Activated T-helper 2 cell treated with anti-CD3 and anti-CD28 coated beads, Interferon-gamma antibody, Interleukin-2, Interleukin-4, amounts not matched to agents 10 μg/mL and 5 μg/mL and 100 μg/mL, durations not matched to agents 14 hours and 24 hours and 36 hours (primary cell): ENCODE results near the gene ATAT1. TPM values are rescaled to one million over a fixed set of nuclear protein-coding genes. Genes with fewer than 3 reads are reported as not detected.

Experiments
- DNase-seq: peaks from one replicate; pipeline ENCODE4 v3.0.0; 2021; ENCODE audit warnings: low spot score
- H3K27ac Mint-ChIP-seq: one replicate; pipeline ENCODE4 v1.8.0; 2021; ENCODE audit warnings: mixed read lengths
- H3K27me3 Mint-ChIP-seq: one replicate; pipeline ENCODE4 v1.8.0; 2021; ENCODE audit warnings: low read depth, mixed read lengths
- H3K36me3 Mint-ChIP-seq: one replicate; pipeline ENCODE4 v1.8.0; 2021; ENCODE audit warnings: low read depth, mixed read lengths
- H3K4me1 Mint-ChIP-seq: one replicate; pipeline ENCODE4 v1.8.0; 2021; ENCODE audit warnings: low read depth, mixed read lengths
- H3K4me3 Mint-ChIP-seq: one replicate; pipeline ENCODE4 v1.8.0; 2021; ENCODE audit warnings: low read depth, mild to moderate bottlenecking, moderate library complexity, mixed read lengths
- H3K9me3 Mint-ChIP-seq: one replicate; pipeline ENCODE4 v1.8.0; 2021; ENCODE audit warnings: mixed read lengths
- intact Hi-C: fragments of 100-400 bp; cut with micrococcal nuclease; formaldehyde crosslinking; loops from one replicate; pipeline ENCODE4 v1.15.1; 2023
- total RNA-seq: library from RNA; stranded (reverse); gene quantifications from 2 replicates; pipeline ENCODE4 v1.2.3, GENCODE V29; 2022

The ATAT1 gene
- total RNA-seq, 1 donor from 2014 or later, result 13.9 TPM

DNA sequence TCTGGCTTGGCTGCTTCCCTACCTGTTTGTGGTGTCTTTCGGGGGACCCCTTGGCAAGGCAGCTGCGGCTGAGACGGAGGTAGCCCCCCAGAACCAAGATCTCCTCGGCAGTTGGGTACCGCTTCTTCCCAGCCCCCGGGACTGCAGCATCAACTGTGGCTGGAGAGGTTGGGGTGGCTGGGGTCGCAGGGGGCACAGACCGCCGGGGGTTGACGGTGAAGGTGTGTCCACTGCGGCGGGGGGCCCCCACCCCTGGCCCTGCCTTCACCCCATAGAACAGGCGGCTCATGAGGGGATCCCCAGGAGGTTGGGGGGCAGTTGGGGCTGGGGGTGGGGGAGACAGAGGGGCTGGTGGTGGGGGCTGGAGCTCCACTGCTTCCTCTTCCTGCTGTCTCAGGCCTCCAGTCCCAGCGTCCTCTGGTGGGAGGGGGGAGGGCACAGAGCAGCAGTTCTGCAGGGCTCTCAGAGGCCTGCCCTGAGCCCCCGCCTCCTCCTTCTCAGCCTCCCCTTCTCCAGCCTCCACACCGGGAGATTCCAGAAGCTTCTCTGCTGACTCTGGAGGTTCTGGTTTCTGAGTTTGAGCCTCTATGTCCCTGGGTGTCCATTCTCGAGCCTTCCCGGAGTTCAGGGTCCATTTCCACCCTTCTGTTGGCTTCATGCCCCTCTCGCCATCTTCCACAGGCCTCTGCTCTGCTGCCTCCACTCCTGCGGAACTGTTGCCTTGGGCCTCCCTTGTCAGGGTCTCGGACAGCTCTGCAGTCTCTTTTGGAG, 57.9 kb downstream of the ATAT1 start:
- Mint-ChIP-seq H3K27me3 (no peaks in the 10 kb centered on the region), H3K36me3 (peaks cover 70% of the 10 kb centered on the region)

DNA sequence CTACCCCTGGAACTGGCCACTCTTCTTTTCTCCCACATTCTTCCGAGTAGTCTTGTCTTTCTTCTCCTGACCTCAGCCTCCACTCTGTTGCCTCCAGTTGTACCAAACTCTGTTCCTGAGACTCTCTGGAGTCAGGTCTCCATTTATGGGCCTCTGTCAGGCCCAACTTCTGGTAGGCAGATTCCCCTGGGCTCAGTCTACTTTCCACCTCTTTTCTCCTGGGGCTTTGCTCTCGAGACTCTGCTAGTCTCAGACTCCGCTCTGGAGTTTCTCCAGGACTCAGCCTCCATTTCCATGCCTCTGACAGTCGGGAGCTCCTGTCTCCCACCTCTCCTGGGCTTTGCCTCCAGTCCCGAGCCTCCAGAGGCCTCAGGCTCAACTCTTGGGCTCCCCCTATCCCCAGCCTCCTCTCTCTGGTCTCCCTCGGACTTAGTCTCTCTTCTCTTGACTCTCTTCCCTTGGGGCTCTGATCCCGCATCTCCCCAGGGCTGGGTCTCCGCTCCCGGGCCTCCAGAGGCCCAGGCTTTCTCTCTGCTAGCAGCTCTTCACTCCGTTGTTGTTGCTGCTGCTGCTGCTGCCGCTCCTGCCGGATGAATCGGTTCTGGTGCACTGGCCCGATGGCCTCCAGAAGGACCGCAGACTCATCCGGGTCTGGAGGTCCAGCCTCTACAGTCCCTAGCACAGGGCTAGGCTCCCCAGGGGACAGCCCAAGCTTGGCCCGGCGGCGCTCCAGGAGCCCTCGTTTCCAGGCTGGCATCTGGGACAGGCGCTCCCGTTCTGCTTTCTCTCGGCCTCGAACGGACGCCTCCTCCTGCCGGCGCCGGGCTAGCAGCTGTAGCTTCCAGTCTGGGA, 58.7 kb downstream of the ATAT1 start:
- intact Hi-C loops, result loop anchor here (5.0 kb wide), 2 partner anchors 128 to 967 kb away; partner anchors contain the start of genes BAG6, GNL1 and PRR3

More for the DNA sequence above, 57.9 kb downstream of the ATAT1 start:
- no peaks in the 10 kb centered on the region for H3K9me3 Mint-ChIP-seq
- intact Hi-C loops, result loop anchor here (5.0 kb wide), 8 partner anchors 53 to 968 kb away; partner anchors contain the start of genes BAG6, GNL1, HLA-E and PRR3
- H3K27ac Mint-ChIP-seq, result peak overlapping the region; percentile 96
- peak overlapping the region; percentile 97 for H3K4me3 Mint-ChIP-seq
- peaks cover 34% of the 10 kb centered on the region for H3K4me1 Mint-ChIP-seq
- no peak for DNase-seq

DNA sequence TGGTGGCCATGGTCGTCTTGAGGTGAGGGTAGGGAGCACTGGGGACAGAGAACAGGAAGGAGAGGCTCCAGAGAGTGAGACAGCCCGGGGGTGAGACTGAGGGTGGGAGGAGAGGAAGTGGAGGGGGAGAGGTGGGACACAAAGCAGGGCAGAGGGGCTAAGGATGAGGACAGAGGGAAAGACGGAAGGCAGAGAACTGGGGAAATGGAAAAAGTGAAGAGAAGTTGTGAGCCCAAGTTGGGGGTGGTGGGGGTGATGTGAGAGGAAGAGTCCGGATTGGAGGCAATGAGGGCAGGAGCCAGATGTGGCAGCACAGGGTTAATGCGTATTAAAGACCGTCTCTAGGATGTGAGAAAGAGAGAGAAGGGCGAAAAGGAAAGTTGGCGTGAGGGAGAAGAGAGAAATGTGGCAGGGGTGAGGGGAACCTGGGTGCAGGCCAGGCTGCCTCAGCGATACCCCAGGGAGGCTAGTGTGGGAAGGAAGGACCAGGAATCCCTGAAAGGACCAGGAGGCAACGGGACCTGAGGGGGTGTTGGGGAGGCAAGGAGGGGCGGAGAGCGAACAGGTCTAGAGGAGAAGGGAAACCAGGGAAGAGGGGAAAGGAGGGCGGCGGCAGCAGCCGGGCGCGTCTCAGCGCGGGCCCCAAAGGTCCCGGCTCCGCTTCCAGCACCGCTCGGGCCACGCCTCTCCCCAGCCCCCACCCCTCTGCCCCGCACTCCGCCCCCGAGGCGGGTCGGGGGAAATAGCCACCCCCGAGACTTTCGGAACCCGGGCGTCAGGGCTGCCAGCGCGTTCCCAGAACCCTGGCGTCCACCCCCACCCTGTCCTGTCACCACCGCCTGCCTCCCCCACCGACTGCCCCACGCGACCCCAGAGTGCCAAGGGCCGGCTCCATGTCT, 59.6 kb downstream of the ATAT1 start, which contains the start of gene PPP1R18:
TSS of gene PPP1R18 (minus strand) at position 637 of the 899 bp plus-strand sequence. CDS start at position 10, 627 bp downstream.
- intact Hi-C loops, result loop anchor here (5.0 kb wide), 2 partner anchors 129 to 966 kb away; partner anchors contain the start of genes BAG6, GNL1 and PRR3
- peaks cover 32% of the 10 kb centered on the region for H3K4me1 Mint-ChIP-seq
- H3K27me3 Mint-ChIP-seq, result no peaks in the 10 kb centered on the region
- H3K4me3 Mint-ChIP-seq, result peak within 1 kb of the TSS; percentile 97
- H3K27ac Mint-ChIP-seq, result peak within 1 kb of the TSS; percentile 93
- H3K9me3 Mint-ChIP-seq, result no peaks in the 10 kb centered on the region
- peaks cover 54% of the 10 kb centered on the region for H3K36me3 Mint-ChIP-seq
- DNase-seq, result peak; percentile 74

More for the DNA sequence above, 58.7 kb downstream of the ATAT1 start:
- peaks cover 33% of the 10 kb centered on the region for H3K4me1 Mint-ChIP-seq
- H3K36me3 Mint-ChIP-seq, result peaks cover 61% of the 10 kb centered on the region
- peak overlapping the region; percentile 93 for H3K27ac Mint-ChIP-seq
- H3K27me3 Mint-ChIP-seq, result no peaks in the 10 kb centered on the region
- DNase-seq, result no peak
- H3K4me3 Mint-ChIP-seq, result peak overlapping the region; percentile 97
- H3K9me3 Mint-ChIP-seq, result no peaks in the 10 kb centered on the region

DNA sequence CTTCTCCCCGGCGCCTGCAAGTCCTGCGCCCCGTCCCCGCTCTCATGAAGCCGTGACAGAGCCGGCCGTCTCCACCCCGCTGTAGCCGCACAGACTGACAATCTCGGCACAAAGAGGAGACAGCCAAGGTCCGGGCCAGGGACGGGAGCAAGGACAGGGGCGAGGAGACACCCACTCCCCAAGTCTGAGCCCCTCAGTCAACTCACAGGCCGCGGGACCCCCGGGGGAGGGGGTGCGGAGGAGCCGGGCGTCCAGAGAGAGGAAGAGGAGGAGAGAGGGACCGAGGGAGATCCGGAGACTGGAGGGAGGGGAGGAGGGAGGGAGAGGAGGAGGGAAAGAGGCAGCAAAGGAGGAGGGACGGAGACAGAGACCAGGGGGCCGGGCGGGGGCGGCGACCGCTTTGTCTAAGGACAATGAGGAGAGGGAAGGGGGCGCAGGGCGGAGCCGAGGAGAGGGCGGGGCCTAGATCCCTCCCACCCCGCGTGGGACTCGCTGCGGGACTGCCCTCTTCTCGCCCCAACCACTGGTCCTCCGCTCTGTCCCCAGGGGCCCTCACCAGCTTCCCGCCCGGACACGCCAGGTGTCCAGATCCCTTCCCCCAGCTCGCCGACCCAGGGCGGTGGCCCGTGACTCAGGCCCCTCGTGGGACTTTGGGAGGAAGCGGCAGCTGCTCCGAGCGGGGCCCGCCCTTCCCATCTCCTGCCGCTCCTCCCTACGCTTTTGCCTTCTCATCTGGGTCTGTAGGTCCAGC, 60.4 kb downstream of the ATAT1 start:
- Mint-ChIP-seq H3K4me1 (peaks cover 33% of the 10 kb centered on the region), H3K36me3 (peaks cover 46% of the 10 kb centered on the region)

DNA sequence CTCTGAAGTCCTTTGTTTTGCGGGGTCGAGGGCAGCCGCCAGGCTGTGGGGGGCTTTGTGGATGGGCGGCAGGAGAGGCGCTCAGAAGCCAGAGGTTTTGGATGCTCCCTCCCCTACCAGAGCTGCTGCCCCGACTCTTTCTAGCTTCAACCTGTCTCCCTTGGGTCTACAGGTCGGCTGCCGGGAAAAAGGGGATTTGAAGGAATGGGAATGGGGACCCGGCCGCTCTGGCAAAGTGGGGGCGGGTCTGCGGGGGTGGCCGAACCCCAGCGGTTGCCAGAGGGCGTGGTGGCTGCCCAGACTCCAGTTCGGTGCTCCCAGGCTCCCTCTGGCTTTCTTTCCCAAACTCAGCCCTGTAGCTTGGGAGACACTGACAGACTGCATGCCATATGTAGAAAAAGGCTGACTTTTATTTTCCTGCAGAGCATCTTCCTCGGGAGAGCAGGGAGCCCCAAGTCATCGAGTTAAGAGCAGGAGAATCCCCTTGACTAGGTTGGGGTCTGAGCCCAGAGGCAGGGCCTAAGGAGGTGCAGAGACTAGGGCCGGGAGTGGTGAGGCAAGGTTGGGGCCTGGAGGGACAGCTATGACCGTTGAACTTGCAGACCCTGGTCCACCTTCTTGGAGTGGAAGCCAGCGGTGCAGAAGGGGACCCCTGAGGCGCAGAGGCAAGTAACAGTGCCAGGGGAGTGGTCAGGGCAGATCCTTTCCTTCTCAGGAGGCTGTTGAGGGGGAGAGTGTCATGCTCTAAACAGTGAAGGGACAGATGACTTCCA, 61.2 kb downstream of the ATAT1 start:
- Mint-ChIP-seq H3K4me3 (peak overlapping the region; percentile 97), H3K9me3 (no peaks in the 10 kb centered on the region), H3K36me3 (peaks cover 39% of the 10 kb centered on the region), H3K4me1 (peaks cover 31% of the 10 kb centered on the region), H3K27ac (peak overlapping the region; percentile 93), H3K27me3 (no peaks in the 10 kb centered on the region)
- intact Hi-C loops, result loop anchor here (1.0 to 5.0 kb wide), 3 partner anchors 29 to 964 kb away; partner anchors contain the start of genes BAG6, GNL1, MDC1 and PRR3
- no peak for DNase-seq

More for the DNA sequence above, 60.4 kb downstream of the ATAT1 start:
- intact Hi-C loops, result loop anchor here (1.0 to 5.0 kb wide), 3 partner anchors 30 to 965 kb away; partner anchors contain the start of genes BAG6, GNL1, MDC1 and PRR3
- H3K27ac Mint-ChIP-seq, result peak overlapping the region; percentile 93
- DNase-seq, result peak; percentile 79
- no peaks in the 10 kb centered on the region for H3K9me3 Mint-ChIP-seq
- peak overlapping the region; percentile 97 for H3K4me3 Mint-ChIP-seq
- H3K27me3 Mint-ChIP-seq, result no peaks in the 10 kb centered on the region

DNA sequence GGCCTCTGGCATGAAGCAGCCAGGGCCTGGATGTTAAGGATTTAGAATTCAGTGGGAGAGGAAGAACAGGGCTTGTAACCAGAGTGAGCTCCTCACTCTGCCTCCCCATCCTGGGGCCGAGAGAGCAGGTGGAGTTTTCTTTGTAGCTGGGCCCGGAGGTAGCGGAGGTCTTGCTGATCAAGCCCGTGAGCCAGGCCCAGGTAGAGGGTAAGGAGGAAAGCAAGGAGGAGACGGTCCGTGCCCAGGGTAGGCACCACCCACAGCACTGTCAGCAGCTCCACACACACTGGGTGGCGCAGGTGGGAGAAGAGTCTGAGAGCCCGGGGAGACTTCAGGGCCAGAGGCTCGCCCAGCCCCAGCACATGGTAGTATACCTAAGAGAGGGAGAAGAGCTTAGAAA, 61.9 kb downstream of the ATAT1 start:
- intact Hi-C loops, result loop anchor here (5.0 kb wide), 2 partner anchors 131 to 964 kb away; partner anchors contain the start of genes BAG6, GNL1 and PRR3
- no peaks in the 10 kb centered on the region for H3K9me3 Mint-ChIP-seq
- no peak for DNase-seq
- peak overlapping the region; percentile 97 for H3K4me3 Mint-ChIP-seq
- peaks cover 31% of the 10 kb centered on the region for H3K4me1 Mint-ChIP-seq
- no peaks in the 10 kb centered on the region for H3K27me3 Mint-ChIP-seq
- peak overlapping the region; percentile 93 for H3K27ac Mint-ChIP-seq
- H3K36me3 Mint-ChIP-seq, result peaks cover 32% of the 10 kb centered on the region

DNA sequence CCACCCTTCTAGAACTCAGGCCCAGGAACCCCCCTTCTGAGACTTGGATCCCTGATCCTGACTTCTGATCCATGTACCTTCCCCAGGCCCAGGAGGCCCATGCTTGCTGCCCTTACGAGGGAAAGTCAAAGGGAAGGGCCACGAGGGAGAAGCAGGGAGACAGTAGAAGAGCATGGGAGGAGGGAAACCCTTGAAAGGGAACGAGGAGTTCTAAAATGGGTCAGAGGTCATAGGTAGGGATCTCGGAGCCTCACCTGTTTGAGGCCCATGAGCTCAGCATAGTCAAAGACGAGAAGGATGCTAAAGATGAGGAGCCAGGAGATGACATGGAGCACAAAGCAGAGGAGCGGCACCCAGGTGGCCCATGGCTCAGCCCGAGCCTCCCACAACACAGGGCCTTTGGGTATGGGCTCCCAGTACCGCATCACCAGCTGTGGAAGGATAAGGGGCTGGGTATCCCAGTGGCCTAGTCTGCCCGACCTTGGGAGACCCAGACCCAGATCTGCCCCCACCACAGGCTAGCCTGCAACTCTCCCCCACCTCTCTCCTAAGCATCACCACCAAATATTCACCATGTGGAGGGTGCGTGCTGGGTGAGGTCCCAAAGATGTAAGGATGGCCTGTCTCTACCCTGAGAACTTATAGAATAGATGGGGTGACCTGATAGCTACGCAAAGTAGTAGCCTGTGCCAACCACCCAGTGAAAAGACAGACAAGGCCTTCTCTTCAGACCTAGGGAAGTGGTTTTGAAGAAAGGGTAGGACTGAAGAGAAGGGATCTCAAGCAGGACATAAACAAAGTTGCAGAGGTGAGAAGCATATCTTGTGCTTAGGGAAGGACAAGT, 62.6 kb downstream of the ATAT1 start:
- Mint-ChIP-seq H3K9me3 (no peaks in the 10 kb centered on the region), H3K27me3 (no peaks in the 10 kb centered on the region), H3K36me3 (peaks cover 25% of the 10 kb centered on the region), H3K4me1 (peaks cover 31% of the 10 kb centered on the region), H3K27ac (no peak overlapping the region), H3K4me3 (peak overlapping the region; percentile 97)
- no peak for DNase-seq
- intact Hi-C loops, result loop anchor here (5.0 kb wide), 2 partner anchors 132 to 963 kb away; partner anchors contain the start of genes BAG6, GNL1 and PRR3

DNA sequence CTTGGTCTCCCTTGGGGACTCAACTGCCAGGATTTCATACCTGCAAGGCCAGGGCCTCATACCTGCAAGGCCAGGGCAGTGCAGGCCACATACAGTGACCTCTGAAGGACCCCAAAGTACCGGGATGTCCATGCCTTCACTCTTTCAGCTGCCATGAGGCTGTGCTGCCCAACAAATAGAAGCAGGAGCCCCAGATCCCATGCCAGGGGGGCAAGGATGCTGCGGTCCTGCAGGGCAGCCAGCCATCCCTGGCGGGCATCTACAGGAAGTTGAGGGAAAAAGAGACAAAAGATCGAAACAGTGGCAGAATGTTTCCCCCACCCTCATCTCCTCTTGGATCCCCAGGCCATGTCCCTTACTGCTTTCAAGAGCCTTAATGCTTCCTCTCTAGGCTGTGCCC, 63.3 kb downstream of the ATAT1 start:
- peak overlapping the region; percentile 82 for H3K27ac Mint-ChIP-seq
- H3K9me3 Mint-ChIP-seq, result no peaks in the 10 kb centered on the region
- peaks cover 31% of the 10 kb centered on the region for H3K4me1 Mint-ChIP-seq
- intact Hi-C loops, result loop anchor here (5.0 kb wide), 2 partner anchors 133 to 962 kb away; partner anchors contain the start of genes BAG6, GNL1 and PRR3
- peaks cover 20% of the 10 kb centered on the region for H3K36me3 Mint-ChIP-seq
- H3K27me3 Mint-ChIP-seq, result no peaks in the 10 kb centered on the region
- peak overlapping the region; percentile 97 for H3K4me3 Mint-ChIP-seq
- no peak for DNase-seq

DNA sequence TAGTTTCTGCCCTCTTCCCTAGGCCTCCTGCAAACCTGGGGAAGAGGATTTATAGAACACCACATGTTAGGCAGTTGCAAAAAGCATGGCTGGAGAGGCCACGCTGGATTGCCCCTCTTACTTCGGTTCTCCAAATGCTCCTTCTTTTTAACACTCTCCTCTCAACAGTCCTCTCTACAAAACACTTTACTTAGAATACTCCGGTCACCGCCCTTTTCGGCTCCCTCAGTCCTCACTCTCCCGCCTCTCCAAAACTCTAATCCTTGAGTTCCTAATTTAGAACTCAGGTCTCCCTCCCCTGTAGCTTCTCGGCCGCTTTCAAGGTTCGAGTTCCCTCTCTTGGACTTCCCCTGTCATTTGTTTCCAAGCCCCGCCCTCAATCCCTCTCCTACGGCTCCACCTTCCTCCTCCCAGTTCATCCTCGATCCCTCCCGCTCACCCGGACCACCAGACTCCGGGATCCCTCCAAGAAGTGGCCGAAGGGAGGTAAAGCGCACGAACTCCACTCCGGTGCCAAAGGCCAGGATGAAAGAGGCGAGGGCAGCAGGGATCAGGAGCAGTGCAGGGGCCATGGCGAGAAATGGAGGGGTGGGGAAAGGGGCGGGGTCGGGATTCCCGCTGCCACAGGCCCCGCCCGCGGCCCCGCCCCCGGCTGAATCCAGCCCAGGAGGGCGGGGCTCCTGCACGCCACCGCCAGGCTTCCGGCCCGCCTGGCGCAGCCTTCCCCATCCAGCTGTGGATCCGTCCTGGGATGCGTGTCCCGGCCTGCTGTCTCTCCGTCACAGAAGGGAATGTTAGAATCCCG, 63.9 kb downstream of the ATAT1 start, which contains the start of gene NRM:
TSS of gene NRM (minus strand) at position 582 of the 805 bp plus-strand sequence. CDS start at position 572, 10 bp downstream.
- Mint-ChIP-seq H3K4me1 (peaks cover 31% of the 10 kb centered on the region), H3K27ac (peak within 1 kb of the TSS; percentile 82), H3K4me3 (peak within 1 kb of the TSS; percentile 97), H3K9me3 (no peaks in the 10 kb centered on the region), H3K27me3 (no peaks in the 10 kb centered on the region), H3K36me3 (peaks cover 13% of the 10 kb centered on the region)
- intact Hi-C loops, result no loop called here
- DNase-seq, result peak; percentile 56
